ENCODE results near the gene TAF9B.

DNA sequence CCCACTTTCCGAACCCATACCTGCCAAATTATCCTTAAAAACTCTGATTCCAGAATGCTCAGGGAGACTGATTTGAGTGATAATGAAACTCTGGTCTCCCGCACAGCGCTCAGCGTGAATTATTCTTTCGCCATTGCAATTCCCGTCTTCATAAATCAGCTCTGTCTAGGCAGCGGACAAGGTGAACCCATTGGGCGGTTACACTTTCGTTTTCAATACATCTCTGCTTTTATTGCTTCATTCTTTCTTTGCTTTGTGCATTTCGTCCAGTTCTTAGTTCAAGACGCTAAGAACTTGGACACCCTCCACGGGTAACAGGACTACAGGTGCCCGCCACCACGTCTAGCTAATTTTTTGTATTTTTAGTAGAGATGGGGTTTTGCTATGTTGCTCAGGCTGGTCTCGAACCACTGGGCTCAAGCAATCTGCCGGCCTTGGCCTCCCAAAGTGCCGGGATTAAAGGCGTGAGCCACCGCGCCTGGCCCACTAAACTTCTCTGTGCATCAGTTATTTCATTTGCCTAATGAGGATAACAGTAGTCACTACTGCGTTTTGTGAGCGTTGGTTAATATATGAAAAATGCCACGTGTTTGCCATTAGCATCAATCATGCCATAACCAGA is 36.3 kb downstream of the TAF9B start:
- TF ChIP-seq, protein P1, sequence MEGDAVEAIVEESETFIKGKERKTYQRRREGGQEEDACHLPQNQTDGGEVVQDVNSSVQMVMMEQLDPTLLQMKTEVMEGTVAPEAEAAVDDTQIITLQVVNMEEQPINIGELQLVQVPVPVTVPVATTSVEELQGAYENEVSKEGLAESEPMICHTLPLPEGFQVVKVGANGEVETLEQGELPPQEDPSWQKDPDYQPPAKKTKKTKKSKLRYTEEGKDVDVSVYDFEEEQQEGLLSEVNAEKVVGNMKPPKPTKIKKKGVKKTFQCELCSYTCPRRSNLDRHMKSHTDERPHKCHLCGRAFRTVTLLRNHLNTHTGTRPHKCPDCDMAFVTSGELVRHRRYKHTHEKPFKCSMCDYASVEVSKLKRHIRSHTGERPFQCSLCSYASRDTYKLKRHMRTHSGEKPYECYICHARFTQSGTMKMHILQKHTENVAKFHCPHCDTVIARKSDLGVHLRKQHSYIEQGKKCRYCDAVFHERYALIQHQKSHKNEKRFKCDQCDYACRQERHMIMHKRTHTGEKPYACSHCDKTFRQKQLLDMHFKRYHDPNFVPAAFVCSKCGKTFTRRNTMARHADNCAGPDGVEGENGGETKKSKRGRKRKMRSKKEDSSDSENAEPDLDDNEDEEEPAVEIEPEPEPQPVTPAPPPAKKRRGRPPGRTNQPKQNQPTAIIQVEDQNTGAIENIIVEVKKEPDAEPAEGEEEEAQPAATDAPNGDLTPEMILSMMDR (IDR thresholded peaks at IDR 0.05; ENCODE audit: low read depth, low read length): no peak
- TF ChIP-seq EZH2phosphoT487 (IDR thresholded peaks at IDR 0.05; ENCODE audit: low read depth): no peak
